K562 (cell line): ENCODE data around the gene GPR33. TPM values are rescaled to one million over a fixed set of nuclear protein-coding genes. Genes with fewer than 3 reads are reported as not detected.

Experiments
- BACH1 ChIP-seq: fragments of 200-800 bp; sonication (Bioruptor generic); IDR thresholded peaks from 2 replicates; pipeline ENCODE4 v1.6.1; 2016; ENCODE audit warnings: missing genetic modification characterization, missing compliant biosample characterization
- CBFA2T2 ChIP-seq: fragments of 450-650 bp; conservative IDR thresholded peaks from 2 replicates; pipeline ENCODE4 v1.6.1; 2017; ENCODE audit warnings: mild to moderate bottlenecking
- EHMT2 ChIP-seq: fragments of 450-650 bp; IDR thresholded peaks from 2 replicates; pipeline ENCODE4 v1.6.1; 2018; ENCODE audit warnings: antibody characterized with exemption
- GTF2E2 ChIP-seq: fragments of 200-800 bp; sonication (Bioruptor generic); IDR thresholded peaks from 2 replicates; pipeline ENCODE4 v1.6.1; 2016; ENCODE audit warnings: missing genetic modification characterization, missing compliant biosample characterization
- HEY1 ChIP-seq: fragments of 250-450 bp; sonication (Bioruptor Pico); IDR thresholded peaks from 2 replicates; pipeline ENCODE4 v1.5.0; 2020; ENCODE audit warnings: mild to moderate bottlenecking, moderate library complexity, borderline replicate concordance
- IFI16 ChIP-seq: fragments of 250-450 bp; sonication (Bioruptor Pico); IDR thresholded peaks from 2 replicates; pipeline ENCODE4 v2.1.2; 2022; ENCODE audit warnings: mild to moderate bottlenecking, inconsistent platforms
- KDM1A ChIP-seq, 2 experiments: fragments of 450-650 bp; IDR thresholded peaks; 2 replicates each; pipeline ENCODE4 v1.6.1; 2016; ENCODE audit warnings: mild to moderate bottlenecking in 2 of 2
- MTA3 ChIP-seq: fragments of 450-650 bp; formaldehyde crosslinking; IDR thresholded peaks from 2 replicates; pipeline ENCODE4 v1.6.1; 2017; ENCODE audit warnings: mild to moderate bottlenecking, borderline replicate concordance
- MYNN ChIP-seq, 2 experiments: sonication (generic); formaldehyde crosslinking in 1 of 2; IDR thresholded peaks; 2 replicates each; pipeline versions ENCODE4 v1.5.0 to v1.6.1; 2016 to 2020; ENCODE audit warnings: antibody characterized with exemption in 1 of 2, missing genetic modification reagents in 1 of 2
- NCOA1 ChIP-seq: fragments of 450-650 bp; IDR thresholded peaks from 2 replicates; pipeline ENCODE4 v1.6.1; 2016; ENCODE audit warnings: low read depth
- PHB2 ChIP-seq: fragments of 450-650 bp; IDR thresholded peaks from 2 replicates; pipeline ENCODE4 v1.6.1; 2017; ENCODE audit warnings: low read depth
- TBP ChIP-seq: optimal IDR thresholded peaks from 2 replicates; pipeline ENCODE3; 2011; ENCODE audit warnings: low read depth, low read length, improper control_type of control experiment
- polyA plus RNA-seq, 8 experiments: library from polyadenylated mRNA; depleted of rRNA in 4 of 8; stranded (reverse) in 5 of 8; unstranded in 3 of 8; fragments of >200 nt; fragmentation: Nextera tagmentation in 2 of 8; fragmentation: Illumina TruSeq in 1 of 8; extraction: Ambion mirVana in 2 of 8; extraction: Trizol in 1 of 8; gene quantifications; 2 replicates each; pipeline versions ENCODE4 v1.2.1 to v1.2.3, GENCODE V29; 2011 to 2014; ENCODE audit warnings: inconsistent platforms in 1 of 8, missing spikeins in 1 of 8
- total RNA-seq, 7 experiments: library from RNA; depleted of rRNA in 6 of 7; stranded (reverse); fragments of >200 nt in 6 of 7; fragmentation: Illumina TruSeq in 2 of 7; extraction: Trizol in 2 of 7; gene quantifications; 2 replicates each; pipeline versions ENCODE4 v1.2.1 to v1.2.3, GENCODE V29; 2011 to 2021; ENCODE audit warnings: low replicate concordance in 1 of 7
- TF ChIP-seq, protein P1 (sequence below), 2 experiments: fragments of 450-650 bp; conservative IDR thresholded peaks; 2 replicates each; pipeline ENCODE4 v1.6.1; 2017; ENCODE audit warnings: mild to moderate bottlenecking in 2 of 2, moderate library complexity in 2 of 2
- TF ChIP-seq, protein P2 (sequence below), 2 experiments: IDR thresholded peaks; 2 replicates each; pipeline ENCODE4 v1.6.1; 2012; ENCODE audit warnings: improper control_type of control experiment in 2 of 2, low read depth in 2 of 2, low read length in 2 of 2, borderline replicate concordance in 1 of 2
- TF ChIP-seq, protein P3 (sequence below), 2 experiments: fragments of 150-350 bp in 1 of 2; IDR thresholded peaks; 2 replicates each; pipeline ENCODE4 v1.6.1; 2012 to 2016; ENCODE audit warnings: low read depth in 2 of 2, low read length in 2 of 2, mild to moderate bottlenecking in 1 of 2, moderate library complexity in 1 of 2
- TF ChIP-seq, protein P4 (sequence below): fragments of 450-650 bp; IDR thresholded peaks from 2 replicates; pipeline ENCODE4 v1.6.1; 2016; ENCODE audit warnings: mild to moderate bottlenecking

The GPR33 gene
- total and polyA plus RNA-seq, 9 of the 15 experiments (the other 6 are each of a cell fraction or from before 2014, with no cell fraction given), result not detected

DNA sequence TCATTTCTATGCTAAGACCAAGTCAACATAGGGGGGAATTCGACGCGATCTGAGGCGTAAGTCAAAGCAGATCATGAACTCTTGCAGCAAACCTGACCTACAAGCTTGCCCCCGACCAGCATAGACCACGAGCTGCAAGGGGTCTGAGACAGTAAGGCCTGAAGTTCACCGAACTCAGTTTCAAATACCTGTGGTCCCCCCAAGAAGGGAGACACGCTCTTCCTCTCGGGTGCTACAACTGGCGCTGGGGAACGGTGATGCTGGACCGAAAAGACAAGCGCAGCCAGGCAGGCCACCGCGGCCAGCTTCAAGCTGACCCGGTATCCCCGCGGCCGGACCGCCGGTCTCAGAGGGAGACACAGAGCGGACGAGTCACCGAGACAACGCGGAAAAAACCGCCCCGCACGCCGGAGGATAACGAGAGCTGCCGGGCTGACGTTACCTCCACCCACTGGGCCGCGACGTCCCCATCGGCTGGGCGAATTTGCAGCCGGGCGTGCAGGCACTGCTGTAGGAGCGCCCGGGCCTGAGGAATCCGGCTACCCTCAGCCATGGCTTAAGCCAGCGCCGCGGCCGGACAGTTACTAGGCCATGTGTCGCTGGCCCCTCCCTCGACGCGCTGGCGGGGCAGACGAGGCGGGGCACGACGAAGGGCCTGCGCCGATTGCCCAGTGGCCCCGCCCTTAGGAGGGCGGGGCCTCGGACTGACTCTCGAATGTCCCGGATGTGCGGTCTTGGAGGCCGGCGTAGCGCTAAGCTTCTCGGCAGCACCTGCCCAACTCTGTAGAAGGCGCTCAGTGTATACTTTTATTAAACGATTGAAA is 30.8 kb downstream of the GPR33 start, which contains the start of gene DTD2 (continued):
- TF ChIP-seq BACH1 (tag) (no peak), CBFA2T2 (no peak), HEY1 (CRISPR knock-in tag) (no peak), KDM1A (IDR thresholded peaks at IDR 0.05) (no peak), MTA3 (0 out of 2 replicates have a peak, but pooled peaks have one; percentile 61), GTF2E2 (tag) (peak; percentile 54; the same call in 1 of the 2 replicates), PHB2 (no peak), IFI16 (no peak), NCOA1 (no peak), TBP (peak; percentile 72), EHMT2 (no peak), MYNN (IDR thresholded peaks at IDR 0.05) (0 out of 2 replicates have a peak, but pooled peaks have one; percentile 20), MYNN (CRISPR knock-in tag; IDR thresholded peaks at IDR 0.05) (no peak)
- TF ChIP-seq, protein P1, sequence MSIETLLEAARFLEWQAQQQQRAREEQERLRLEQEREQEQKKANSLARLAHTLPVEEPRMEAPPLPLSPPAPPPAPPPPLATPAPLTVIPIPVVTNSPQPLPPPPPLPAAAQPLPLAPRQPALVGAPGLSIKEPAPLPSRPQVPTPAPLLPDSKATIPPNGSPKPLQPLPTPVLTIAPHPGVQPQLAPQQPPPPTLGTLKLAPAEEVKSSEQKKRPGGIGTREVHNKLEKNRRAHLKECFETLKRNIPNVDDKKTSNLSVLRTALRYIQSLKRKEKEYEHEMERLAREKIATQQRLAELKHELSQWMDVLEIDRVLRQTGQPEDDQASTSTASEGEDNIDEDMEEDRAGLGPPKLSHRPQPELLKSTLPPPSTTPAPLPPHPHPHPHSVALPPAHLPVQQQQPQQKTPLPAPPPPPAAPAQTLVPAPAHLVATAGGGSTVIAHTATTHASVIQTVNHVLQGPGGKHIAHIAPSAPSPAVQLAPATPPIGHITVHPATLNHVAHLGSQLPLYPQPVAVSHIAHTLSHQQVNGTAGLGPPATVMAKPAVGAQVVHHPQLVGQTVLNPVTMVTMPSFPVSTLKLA (conservative IDR thresholded peaks at IDR 0.05), result peak; percentile 81 to 92
- TF ChIP-seq, protein P2, sequence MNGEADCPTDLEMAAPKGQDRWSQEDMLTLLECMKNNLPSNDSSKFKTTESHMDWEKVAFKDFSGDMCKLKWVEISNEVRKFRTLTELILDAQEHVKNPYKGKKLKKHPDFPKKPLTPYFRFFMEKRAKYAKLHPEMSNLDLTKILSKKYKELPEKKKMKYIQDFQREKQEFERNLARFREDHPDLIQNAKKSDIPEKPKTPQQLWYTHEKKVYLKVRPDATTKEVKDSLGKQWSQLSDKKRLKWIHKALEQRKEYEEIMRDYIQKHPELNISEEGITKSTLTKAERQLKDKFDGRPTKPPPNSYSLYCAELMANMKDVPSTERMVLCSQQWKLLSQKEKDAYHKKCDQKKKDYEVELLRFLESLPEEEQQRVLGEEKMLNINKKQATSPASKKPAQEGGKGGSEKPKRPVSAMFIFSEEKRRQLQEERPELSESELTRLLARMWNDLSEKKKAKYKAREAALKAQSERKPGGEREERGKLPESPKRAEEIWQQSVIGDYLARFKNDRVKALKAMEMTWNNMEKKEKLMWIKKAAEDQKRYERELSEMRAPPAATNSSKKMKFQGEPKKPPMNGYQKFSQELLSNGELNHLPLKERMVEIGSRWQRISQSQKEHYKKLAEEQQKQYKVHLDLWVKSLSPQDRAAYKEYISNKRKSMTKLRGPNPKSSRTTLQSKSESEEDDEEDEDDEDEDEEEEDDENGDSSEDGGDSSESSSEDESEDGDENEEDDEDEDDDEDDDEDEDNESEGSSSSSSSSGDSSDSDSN (IDR thresholded peaks at IDR 0.05; ENCODE audit: borderline replicate concordance in 1 of 2, low read depth in 2 of 2, low read length in 2 of 2), result peak; percentile 75 to 95; a peak in 3 of 4 replicates
- TF ChIP-seq, protein P3, sequence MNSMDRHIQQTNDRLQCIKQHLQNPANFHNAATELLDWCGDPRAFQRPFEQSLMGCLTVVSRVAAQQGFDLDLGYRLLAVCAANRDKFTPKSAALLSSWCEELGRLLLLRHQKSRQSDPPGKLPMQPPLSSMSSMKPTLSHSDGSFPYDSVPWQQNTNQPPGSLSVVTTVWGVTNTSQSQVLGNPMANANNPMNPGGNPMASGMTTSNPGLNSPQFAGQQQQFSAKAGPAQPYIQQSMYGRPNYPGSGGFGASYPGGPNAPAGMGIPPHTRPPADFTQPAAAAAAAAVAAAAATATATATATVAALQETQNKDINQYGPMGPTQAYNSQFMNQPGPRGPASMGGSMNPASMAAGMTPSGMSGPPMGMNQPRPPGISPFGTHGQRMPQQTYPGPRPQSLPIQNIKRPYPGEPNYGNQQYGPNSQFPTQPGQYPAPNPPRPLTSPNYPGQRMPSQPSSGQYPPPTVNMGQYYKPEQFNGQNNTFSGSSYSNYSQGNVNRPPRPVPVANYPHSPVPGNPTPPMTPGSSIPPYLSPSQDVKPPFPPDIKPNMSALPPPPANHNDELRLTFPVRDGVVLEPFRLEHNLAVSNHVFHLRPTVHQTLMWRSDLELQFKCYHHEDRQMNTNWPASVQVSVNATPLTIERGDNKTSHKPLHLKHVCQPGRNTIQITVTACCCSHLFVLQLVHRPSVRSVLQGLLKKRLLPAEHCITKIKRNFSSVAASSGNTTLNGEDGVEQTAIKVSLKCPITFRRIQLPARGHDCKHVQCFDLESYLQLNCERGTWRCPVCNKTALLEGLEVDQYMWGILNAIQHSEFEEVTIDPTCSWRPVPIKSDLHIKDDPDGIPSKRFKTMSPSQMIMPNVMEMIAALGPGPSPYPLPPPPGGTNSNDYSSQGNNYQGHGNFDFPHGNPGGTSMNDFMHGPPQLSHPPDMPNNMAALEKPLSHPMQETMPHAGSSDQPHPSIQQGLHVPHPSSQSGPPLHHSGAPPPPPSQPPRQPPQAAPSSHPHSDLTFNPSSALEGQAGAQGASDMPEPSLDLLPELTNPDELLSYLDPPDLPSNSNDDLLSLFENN (IDR thresholded peaks at IDR 0.05; ENCODE audit: low read depth in 2 of 2, low read length in 2 of 2), result no peak
- TF ChIP-seq, protein P4, sequence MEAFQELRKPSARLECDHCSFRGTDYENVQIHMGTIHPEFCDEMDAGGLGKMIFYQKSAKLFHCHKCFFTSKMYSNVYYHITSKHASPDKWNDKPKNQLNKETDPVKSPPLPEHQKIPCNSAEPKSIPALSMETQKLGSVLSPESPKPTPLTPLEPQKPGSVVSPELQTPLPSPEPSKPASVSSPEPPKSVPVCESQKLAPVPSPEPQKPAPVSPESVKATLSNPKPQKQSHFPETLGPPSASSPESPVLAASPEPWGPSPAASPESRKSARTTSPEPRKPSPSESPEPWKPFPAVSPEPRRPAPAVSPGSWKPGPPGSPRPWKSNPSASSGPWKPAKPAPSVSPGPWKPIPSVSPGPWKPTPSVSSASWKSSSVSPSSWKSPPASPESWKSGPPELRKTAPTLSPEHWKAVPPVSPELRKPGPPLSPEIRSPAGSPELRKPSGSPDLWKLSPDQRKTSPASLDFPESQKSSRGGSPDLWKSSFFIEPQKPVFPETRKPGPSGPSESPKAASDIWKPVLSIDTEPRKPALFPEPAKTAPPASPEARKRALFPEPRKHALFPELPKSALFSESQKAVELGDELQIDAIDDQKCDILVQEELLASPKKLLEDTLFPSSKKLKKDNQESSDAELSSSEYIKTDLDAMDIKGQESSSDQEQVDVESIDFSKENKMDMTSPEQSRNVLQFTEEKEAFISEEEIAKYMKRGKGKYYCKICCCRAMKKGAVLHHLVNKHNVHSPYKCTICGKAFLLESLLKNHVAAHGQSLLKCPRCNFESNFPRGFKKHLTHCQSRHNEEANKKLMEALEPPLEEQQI, result no peak
